Tibial nerve (tissue), 4 donors: ENCODE data around the gene FAM219A. TPM values are rescaled to one million over a fixed set of nuclear protein-coding genes. Genes with fewer than 3 reads are reported as not detected.
"Not testable (repeated sequence)": the region's sequence is repeated elsewhere in the genome, so short reads cannot be mapped to it uniquely, and the experiment has no call there.

Source experiments
- DNase-seq, 2 donors: peaks; one replicate each; pipeline ENCODE4 v3.0.0-alpha.2; 2019; ENCODE audit warnings: low spot score in 2 of 2
- H3K27ac ChIP-seq, 4 donors: fragments of 200-600 bp; sonication (generic) in 3 of 4; one replicate each; pipeline ENCODE4 v1.5.1; 2017 to 2019; ENCODE audit warnings: mild to moderate bottlenecking in 1 of 4
- H3K27me3 ChIP-seq, 2 donors: fragments of 200-600 bp; sonication (generic) in 1 of 2; one replicate each; pipeline versions ENCODE4 v1.5.1 to v1.6.0; 2017 to 2019
- H3K36me3 ChIP-seq, 3 donors: fragments of 200-600 bp; sonication (generic); one replicate each; pipeline ENCODE4 v1.5.1; 2018 to 2019
- H3K4me1 ChIP-seq, 4 donors: fragments of 200-600 bp; sonication (generic) in 3 of 4; one replicate each; pipeline ENCODE4 v1.5.1; 2017 to 2019
- H3K4me3 ChIP-seq, 4 donors: fragments of 200-600 bp; sonication (generic) in 3 of 4; one replicate each; pipeline ENCODE4 v1.5.1; 2017 to 2019; ENCODE audit warnings: mild to moderate bottlenecking in 1 of 4, moderate library complexity in 1 of 4
- H3K9me3 ChIP-seq, 4 donors: fragments of 200-600 bp; sonication (generic) in 3 of 4; one replicate each; pipeline ENCODE4 v1.5.1; 2017 to 2019
- CTCF ChIP-seq, 5 experiments: fragments of 200-600 bp in 3 of 5; fragments of 450-650 bp in 2 of 5; sonication (generic) in 3 of 5; IDR thresholded peaks; one replicate each; pipeline ENCODE4 v1.5.1; 2016 to 2019; ENCODE audit warnings: antibody characterized with exemption in 5 of 5, mild to moderate bottlenecking in 3 of 5, moderate library complexity in 2 of 5
- EP300 ChIP-seq, 2 donors: sonication (generic); formaldehyde crosslinking; IDR thresholded peaks; one replicate each; pipeline ENCODE4 v1.6.1; 2017; ENCODE audit warnings: antibody characterized with exemption in 2 of 2, mild to moderate bottlenecking in 1 of 2
- POLR2A ChIP-seq, 2 donors: fragments of 450-650 bp; IDR thresholded peaks; one replicate each; pipeline ENCODE4 v1.6.1; 2017; ENCODE audit warnings: antibody characterized with exemption in 2 of 2, mild to moderate bottlenecking in 2 of 2, moderate library complexity in 2 of 2
- WGBS, 2 donors: methylation state at CpG; one replicate each; pipeline ENCODE4 v1.1.5; 2018; 5-methylcytosine and 5-hydroxymethylcytosine counted together
- total RNA-seq, 4 donors: library from RNA; depleted of rRNA; stranded (reverse); fragments of >200 nt; gene quantifications; one replicate each; pipeline ENCODE4 v1.1.0, GENCODE V29; 2016

The FAM219A gene
- total RNA-seq, 4 donors from 2014 or later: 8.5 to 15.6 (median 13.6) TPM

- no peak for DNase-seq
- 36 to 41% methylated on average over 3 of the region's 3 CpGs for WGBS, 2 donors
- no peaks in the 10 kb centered on the region for H3K4me1 ChIP-seq
- H3K9me3 ChIP-seq: no peaks in the 10 kb centered on the region
- H3K36me3 ChIP-seq: no peaks in the 10 kb centered on the region
- TF ChIP-seq POLR2A (IDR thresholded peaks at IDR 0.05) (no peak), CTCF (IDR thresholded peaks at IDR 0.05) (no peak), EP300 (IDR thresholded peaks at IDR 0.05) (no peak)
- H3K27me3 ChIP-seq: no peaks in the 10 kb centered on the region
- H3K4me3 ChIP-seq: no peak overlapping the region
- no peak overlapping the region for H3K27ac ChIP-seq
These were observed 28.2 kb upstream of the FAM219A start for GRCh38 chr9:34486572-34486971.

- Histone ChIP-seq H3K27ac (no peak overlapping the region), H3K4me3 (no peak overlapping the region), H3K4me1 (no peaks in the 10 kb centered on the region), H3K9me3 (no peaks in the 10 kb centered on the region), H3K36me3 (no peaks in the 10 kb centered on the region), H3K27me3 (no peaks in the 10 kb centered on the region)
- TF ChIP-seq EP300 (IDR thresholded peaks at IDR 0.05): no peak
- TF ChIP-seq POLR2A (IDR thresholded peaks at IDR 0.05): no peak
- no peak for TF ChIP-seq CTCF (IDR thresholded peaks at IDR 0.05)
- DNase-seq: no peak
- 46 to 50% methylated on average over 6 of the region's 6 CpGs for WGBS, 2 donors
These were observed 27.5 kb upstream of the FAM219A start for GRCh38 chr9:34485822-34486221.

GRCh38 chr9:34484678-34485077 lies 26.3 kb upstream of the FAM219A start:
- DNase-seq: no peak
- no peaks in the 10 kb centered on the region for H3K27me3 ChIP-seq
- H3K4me1 ChIP-seq: no peaks in the 10 kb centered on the region
- H3K9me3 ChIP-seq: no peaks in the 10 kb centered on the region
- no peak overlapping the region for H3K4me3 ChIP-seq
- TF ChIP-seq CTCF (IDR thresholded peaks at IDR 0.05): no peak
- no peak for TF ChIP-seq POLR2A (IDR thresholded peaks at IDR 0.05)
- no peak for TF ChIP-seq EP300 (IDR thresholded peaks at IDR 0.05)
- H3K27ac ChIP-seq: no peak overlapping the region
- H3K36me3 ChIP-seq: no peaks in the 10 kb centered on the region

- not testable (repeated sequence) for DNase-seq, H3K4me1 ChIP-seq, H3K4me3 ChIP-seq, H3K27ac ChIP-seq, H3K9me3 ChIP-seq, H3K27me3 ChIP-seq, H3K36me3 ChIP-seq
- WGBS, 2 donors: 95 to 96% methylated on average over 10 to 21 of the region's 27 CpGs
These were observed 24.4 kb upstream of the FAM219A start for GRCh38 chr9:34482746-34483145.

DNA sequence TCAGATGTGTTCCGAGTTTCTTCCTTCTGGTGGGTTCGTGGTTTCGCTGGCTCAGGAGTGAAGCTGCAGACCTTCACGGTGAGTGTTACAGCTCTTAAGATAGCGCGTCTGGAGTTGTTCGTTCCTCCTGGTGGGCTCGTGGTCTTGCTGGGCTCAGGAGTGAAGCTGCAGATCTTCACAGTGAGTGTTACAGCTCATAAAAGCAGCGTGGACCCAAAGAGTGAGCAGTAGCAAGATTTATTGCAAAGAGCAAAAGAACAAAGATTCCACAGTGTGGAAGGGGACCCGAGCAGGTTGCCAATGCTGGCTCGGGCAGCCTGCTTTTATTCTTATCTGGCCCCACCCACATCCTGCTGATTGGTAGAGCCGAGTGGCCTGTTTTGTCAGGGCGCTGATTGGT lies 23.2 kb upstream of the FAM219A start:
- DNase-seq, H3K4me3 ChIP-seq, H3K36me3 ChIP-seq, H3K4me1 ChIP-seq, H3K9me3 ChIP-seq, H3K27ac ChIP-seq, H3K27me3 ChIP-seq: not testable (repeated sequence)
- WGBS, 2 donors: 62 to 63% methylated on average over 13 of the region's 13 CpGs

- no peak for TF ChIP-seq POLR2A (IDR thresholded peaks at IDR 0.05)
- TF ChIP-seq EP300 (IDR thresholded peaks at IDR 0.05): no peak
- TF ChIP-seq CTCF (IDR thresholded peaks at IDR 0.05): no peak
- Histone ChIP-seq H3K4me3 (no peak overlapping the region), H3K36me3 (no peaks in the 10 kb centered on the region), H3K4me1 (no peaks in the 10 kb centered on the region), H3K27ac (no peak overlapping the region), H3K9me3 (no peaks in the 10 kb centered on the region), H3K27me3 (no peaks in the 10 kb centered on the region)
- DNase-seq: no peak
- WGBS, 2 donors: 25 to 32% methylated on average over 5 of the region's 5 CpGs
These were observed 21.1 kb upstream of the FAM219A start for GRCh38 chr9:34479431-34479866.
